Neutrophil (primary cell): ENCODE data around the gene TRDN.

Source experiments
- H3K27ac ChIP-seq: fragments of 200-600 bp; sonication (generic); 2 replicates; pipeline ENCODE4 v1.5.1; 2016; ENCODE audit warnings: mild to moderate bottlenecking, moderate library complexity
- H3K27me3 ChIP-seq: fragments of 200-600 bp; sonication (generic); 2 replicates; pipeline ENCODE4 v1.6.0; 2016; ENCODE audit warnings: mild to moderate bottlenecking
- H3K36me3 ChIP-seq: fragments of 200-600 bp; sonication (generic); 2 replicates; pipeline ENCODE4 v1.5.1; 2017
- H3K4me1 ChIP-seq, 2 experiments: fragments of 200-600 bp in 1 of 2; sonication (generic) in 1 of 2; 1 replicate in 1 of 2; 2 replicates in 1 of 2; pipeline versions ENCODE4 v1.5.1 to v1.6.1; 2013 to 2016; ENCODE audit warnings: low read depth in 1 of 2, low read length in 1 of 2, mild to moderate bottlenecking in 1 of 2, moderate library complexity in 1 of 2; ENCODE audit not compliant: control insufficient read depth in 1 of 2, insufficient read depth in 1 of 2
- H3K4me3 ChIP-seq, 2 experiments: fragments of 200-600 bp in 1 of 2; sonication (generic) in 1 of 2; 1 replicate in 1 of 2; 2 replicates in 1 of 2; pipeline ENCODE4 v1.5.1; 2013 to 2016; ENCODE audit warnings: low read depth in 1 of 2, low read length in 1 of 2, mild to moderate bottlenecking in 1 of 2, moderate library complexity in 1 of 2
- H3K9me3 ChIP-seq: fragments of 200-600 bp; sonication (generic); 2 replicates; pipeline ENCODE4 v1.5.1; 2016
- TF ChIP-seq, protein P1 (sequence below): fragments of 200-600 bp; sonication (generic); IDR thresholded peaks from 2 replicates; pipeline ENCODE4 v1.5.1; 2016; ENCODE audit warnings: antibody characterized with exemption

Gene TRDN

DNA sequence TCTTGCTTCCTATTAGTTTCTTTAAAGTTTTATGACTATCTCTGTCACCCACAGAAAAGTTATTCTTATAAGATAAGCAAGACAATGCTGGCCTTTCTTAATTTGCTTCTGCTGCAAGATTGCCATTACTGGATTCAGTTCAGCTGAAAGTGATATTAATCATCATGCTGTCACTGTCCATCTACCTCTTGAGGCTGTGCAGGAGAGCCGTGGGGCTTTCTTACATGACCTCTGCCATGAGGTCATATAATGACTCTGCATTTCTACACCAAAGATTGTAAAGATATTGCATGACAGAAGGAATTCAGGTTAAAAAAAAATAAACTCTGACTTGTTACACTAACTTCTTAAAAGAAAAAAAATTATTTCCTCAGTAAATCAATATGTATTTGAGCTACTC is 106.9 kb downstream of the TRDN start:
- no peak overlapping the region for H3K4me3 ChIP-seq
- TF ChIP-seq, protein P1, sequence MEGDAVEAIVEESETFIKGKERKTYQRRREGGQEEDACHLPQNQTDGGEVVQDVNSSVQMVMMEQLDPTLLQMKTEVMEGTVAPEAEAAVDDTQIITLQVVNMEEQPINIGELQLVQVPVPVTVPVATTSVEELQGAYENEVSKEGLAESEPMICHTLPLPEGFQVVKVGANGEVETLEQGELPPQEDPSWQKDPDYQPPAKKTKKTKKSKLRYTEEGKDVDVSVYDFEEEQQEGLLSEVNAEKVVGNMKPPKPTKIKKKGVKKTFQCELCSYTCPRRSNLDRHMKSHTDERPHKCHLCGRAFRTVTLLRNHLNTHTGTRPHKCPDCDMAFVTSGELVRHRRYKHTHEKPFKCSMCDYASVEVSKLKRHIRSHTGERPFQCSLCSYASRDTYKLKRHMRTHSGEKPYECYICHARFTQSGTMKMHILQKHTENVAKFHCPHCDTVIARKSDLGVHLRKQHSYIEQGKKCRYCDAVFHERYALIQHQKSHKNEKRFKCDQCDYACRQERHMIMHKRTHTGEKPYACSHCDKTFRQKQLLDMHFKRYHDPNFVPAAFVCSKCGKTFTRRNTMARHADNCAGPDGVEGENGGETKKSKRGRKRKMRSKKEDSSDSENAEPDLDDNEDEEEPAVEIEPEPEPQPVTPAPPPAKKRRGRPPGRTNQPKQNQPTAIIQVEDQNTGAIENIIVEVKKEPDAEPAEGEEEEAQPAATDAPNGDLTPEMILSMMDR: no peak
- no peaks in the 10 kb centered on the region for H3K9me3 ChIP-seq
- no peaks in the 10 kb centered on the region for H3K4me1 ChIP-seq
- no peak overlapping the region for H3K27ac ChIP-seq
- H3K36me3 ChIP-seq: no peaks in the 10 kb centered on the region
- no peaks in the 10 kb centered on the region for H3K27me3 ChIP-seq

DNA sequence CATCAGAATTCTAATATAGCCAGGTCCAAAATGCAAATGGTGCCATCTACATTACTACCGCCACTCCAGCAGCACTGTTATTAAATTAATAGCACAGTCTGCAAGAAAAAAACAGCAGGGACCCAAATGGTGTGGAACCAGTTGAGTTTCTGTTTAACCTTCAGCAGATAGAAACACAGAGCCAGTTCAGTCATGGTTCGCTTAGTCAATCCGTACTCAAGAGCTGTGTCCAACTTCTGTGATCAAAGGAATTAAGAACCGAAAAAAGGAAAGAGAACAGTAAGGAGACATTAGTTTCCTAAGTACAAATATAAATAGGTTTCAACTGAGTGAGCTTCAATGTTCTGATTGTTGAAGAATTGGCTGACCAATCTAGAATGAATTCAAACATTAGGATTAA is 107.7 kb downstream of the TRDN start:
- TF ChIP-seq, protein P1: no peak
- H3K4me3 ChIP-seq: no peak overlapping the region
- no peak overlapping the region for H3K27ac ChIP-seq
- no peaks in the 10 kb centered on the region for H3K27me3 ChIP-seq
- no peaks in the 10 kb centered on the region for H3K36me3 ChIP-seq
- no peaks in the 10 kb centered on the region for H3K9me3 ChIP-seq
- no peaks in the 10 kb centered on the region for H3K4me1 ChIP-seq

DNA sequence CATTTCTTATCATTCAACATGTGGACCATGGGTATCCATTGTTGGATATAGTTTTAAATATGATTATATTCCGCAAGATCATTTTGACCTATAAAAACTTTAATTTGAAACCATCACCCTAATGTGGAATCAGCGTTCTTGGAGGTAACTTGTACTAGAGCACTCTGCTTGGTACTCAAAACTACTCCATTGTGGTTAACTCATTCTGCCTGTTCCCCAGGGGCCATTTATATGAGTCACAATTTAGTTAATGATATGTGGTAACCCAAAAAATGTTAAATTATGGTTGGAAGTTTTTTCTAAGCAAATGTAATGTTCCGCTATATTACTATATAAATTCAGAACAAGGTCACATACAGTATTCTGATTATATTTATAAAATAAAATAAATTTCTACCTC is 109.3 kb downstream of the TRDN start:
- Histone ChIP-seq H3K36me3 (no peaks in the 10 kb centered on the region), H3K27ac (no peak overlapping the region), H3K9me3 (no peaks in the 10 kb centered on the region), H3K4me1 (no peaks in the 10 kb centered on the region), H3K27me3 (no peaks in the 10 kb centered on the region), H3K4me3 (no peak overlapping the region)
- TF ChIP-seq, protein P1: no peak

DNA sequence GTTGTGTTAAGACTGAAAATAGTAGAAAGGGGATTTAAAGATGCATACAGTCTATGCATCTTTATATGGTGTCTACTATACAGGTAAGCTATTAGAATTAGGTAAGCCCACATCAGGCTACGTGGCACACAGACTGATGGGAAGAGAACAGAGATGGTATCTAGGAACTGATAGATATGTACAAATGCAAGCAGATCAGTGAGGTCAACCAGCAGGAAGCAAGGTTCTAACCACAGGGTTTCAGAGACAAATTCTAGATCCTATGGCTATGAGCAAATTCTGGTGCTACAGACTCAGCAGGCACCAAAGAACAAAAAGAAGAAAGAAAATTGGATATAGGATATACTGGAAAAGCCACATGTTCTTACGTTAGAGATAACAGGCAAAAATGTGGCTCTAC is 110.6 kb downstream of the TRDN start:
- H3K4me1 ChIP-seq: no peaks in the 10 kb centered on the region
- H3K27me3 ChIP-seq: no peaks in the 10 kb centered on the region
- H3K9me3 ChIP-seq: no peaks in the 10 kb centered on the region
- TF ChIP-seq, protein P1: no peak
- H3K27ac ChIP-seq: no peak overlapping the region
- H3K36me3 ChIP-seq: no peaks in the 10 kb centered on the region
- H3K4me3 ChIP-seq: no peak overlapping the region

DNA sequence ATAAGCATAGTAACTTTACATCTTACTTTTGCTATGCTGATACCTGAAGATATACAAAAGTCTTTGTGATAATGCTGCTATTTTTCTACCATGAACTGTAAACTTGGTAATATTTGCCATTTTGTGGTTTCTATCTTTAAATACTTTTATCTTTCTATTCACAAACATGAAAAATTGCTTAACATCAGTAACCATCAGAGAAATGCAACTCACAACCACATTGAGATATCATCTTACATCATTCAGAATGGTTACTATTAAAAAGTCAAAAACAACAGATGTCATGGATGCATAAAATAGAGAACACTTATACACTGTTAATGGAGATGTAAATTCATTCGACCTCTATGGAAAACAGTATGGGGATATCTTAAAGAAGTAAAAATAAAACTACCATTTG is 112.0 kb downstream of the TRDN start:
- no peaks in the 10 kb centered on the region for H3K9me3 ChIP-seq
- no peaks in the 10 kb centered on the region for H3K36me3 ChIP-seq
- H3K27ac ChIP-seq: no peak overlapping the region
- H3K4me3 ChIP-seq: no peak overlapping the region
- no peaks in the 10 kb centered on the region for H3K4me1 ChIP-seq
- no peaks in the 10 kb centered on the region for H3K27me3 ChIP-seq
- TF ChIP-seq, protein P1: no peak

DNA sequence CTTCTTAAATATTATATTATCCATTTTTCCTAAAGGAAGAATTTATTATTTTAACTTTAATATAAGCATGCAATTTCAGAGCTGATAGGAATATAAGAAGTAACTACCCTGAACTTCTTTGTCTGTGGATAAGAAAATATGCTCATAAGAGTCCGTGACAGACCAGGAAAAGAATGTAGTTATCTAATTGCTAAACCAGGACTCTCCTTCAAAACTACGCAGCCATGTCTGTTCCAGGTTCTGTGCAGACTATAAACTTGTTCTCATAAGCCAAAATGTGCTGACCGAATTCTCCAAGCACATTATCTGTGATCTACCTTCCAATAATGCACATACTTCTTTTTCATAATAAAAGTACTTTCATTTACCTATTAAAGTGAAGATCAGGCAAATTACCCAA is 116.5 kb downstream of the TRDN start:
- Histone ChIP-seq H3K4me1 (no peaks in the 10 kb centered on the region), H3K36me3 (no peaks in the 10 kb centered on the region), H3K9me3 (no peaks in the 10 kb centered on the region), H3K27ac (no peak overlapping the region), H3K27me3 (no peaks in the 10 kb centered on the region), H3K4me3 (no peak overlapping the region)
- TF ChIP-seq, protein P1: no peak
